WERI-Rb-1 (cell line): ENCODE results near the gene OSGEPL1.

ENCODE experiments used
- DNase-seq: peaks from one replicate; pipeline ENCODE4 v3.0.0-alpha.2; 2020
- H3K27ac ChIP-seq: fragments of 250-450 bp; sonication (Bioruptor Pico); 2 replicates; pipeline ENCODE4 v1.5.1; 2020; ENCODE audit warnings: mild to moderate bottlenecking, moderate library complexity
- H3K27me3 ChIP-seq: fragments of 250-450 bp; sonication (Bioruptor Pico); 2 replicates; pipeline ENCODE4 v1.5.1; 2021; ENCODE audit warnings: mild to moderate bottlenecking, low read depth, moderate library complexity; ENCODE audit not compliant: insufficient read depth, severe bottlenecking
- H3K36me3 ChIP-seq: fragments of 250-450 bp; sonication (Bioruptor Pico); 2 replicates; pipeline ENCODE4 v1.5.1; 2020; ENCODE audit warnings: mild to moderate bottlenecking, moderate library complexity
- H3K4me3 ChIP-seq: 2 replicates; pipeline ENCODE4 v1.5.1; 2011; ENCODE audit warnings: low read depth, mild to moderate bottlenecking, control low read depth, low read length
- H3K9me3 ChIP-seq: fragments of 250-450 bp; sonication (Bioruptor Pico); 2 replicates; pipeline ENCODE4 v1.5.1; 2021; ENCODE audit warnings: mild to moderate bottlenecking, moderate library complexity; ENCODE audit not compliant: severe bottlenecking
- CTCF ChIP-seq: IDR thresholded peaks from 2 replicates; pipeline ENCODE4 v1.5.1; 2011; ENCODE audit warnings: low read depth, mild to moderate bottlenecking, control low read depth, inconsistent platforms, low read length

Gene OSGEPL1

GRCh38 chr2:189783451-189783926 lies 20.9 kb upstream of the OSGEPL1 start:
- no peak for DNase-seq
- TF ChIP-seq CTCF, result no peak
- no peaks in the 10 kb centered on the region for H3K27me3 ChIP-seq
- peak overlapping the region; percentile 97 for H3K4me3 ChIP-seq
- H3K9me3 ChIP-seq, result no peaks in the 10 kb centered on the region
- H3K36me3 ChIP-seq, result peaks cover 54% of the 10 kb centered on the region
- peak overlapping the region; percentile 99 for H3K27ac ChIP-seq

DNA sequence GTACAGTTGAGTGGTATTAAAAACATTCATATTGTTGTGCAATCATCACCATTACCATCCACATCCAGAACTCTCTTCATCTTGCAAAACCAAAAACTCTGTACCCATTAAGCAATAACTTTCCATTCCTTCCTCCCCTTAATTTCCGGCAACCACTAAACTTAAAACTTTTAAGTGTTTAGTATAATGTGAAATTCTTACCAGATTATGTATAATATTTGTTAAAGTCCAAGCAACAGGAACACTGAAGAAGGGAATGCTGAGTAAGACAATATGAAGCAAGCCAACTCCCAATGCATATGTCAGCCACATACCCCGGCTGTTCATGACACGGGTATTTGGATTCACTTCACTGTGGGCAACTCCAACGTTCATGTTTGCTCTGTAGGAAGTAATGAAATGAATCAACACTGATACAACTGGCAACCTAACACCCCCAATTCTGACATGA lies 19.7 kb upstream of the OSGEPL1 start:
- H3K27ac ChIP-seq, result no peak overlapping the region
- H3K27me3 ChIP-seq, result no peaks in the 10 kb centered on the region
- no peaks in the 10 kb centered on the region for H3K9me3 ChIP-seq
- H3K36me3 ChIP-seq, result peaks cover 63% of the 10 kb centered on the region
- TF ChIP-seq CTCF, result no peak
- H3K4me3 ChIP-seq, result no peak overlapping the region
- DNase-seq, result no peak

DNA sequence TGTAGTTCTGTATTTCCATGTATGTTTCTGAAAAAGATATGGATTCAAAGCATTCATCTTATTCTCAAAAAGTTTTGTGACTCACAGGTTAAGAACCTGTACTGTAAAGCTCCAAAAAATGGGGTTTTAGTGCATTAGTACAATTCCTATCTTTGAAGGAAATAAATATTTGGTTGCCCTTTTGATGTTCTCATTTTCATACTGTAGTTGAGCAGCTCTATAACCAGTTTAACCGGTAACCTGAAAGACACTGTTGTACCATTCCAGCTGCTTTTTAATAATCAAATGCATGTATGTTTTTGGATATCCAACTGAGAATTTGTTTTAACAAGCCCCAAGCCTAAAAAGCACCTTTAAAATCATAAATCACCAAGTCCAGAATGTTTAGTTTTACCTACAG lies 9.6 kb upstream of the OSGEPL1 start:
- TF ChIP-seq CTCF, result no peak
- H3K4me3 ChIP-seq, result no peak overlapping the region
- no peak for DNase-seq
- no peaks in the 10 kb centered on the region for H3K27me3 ChIP-seq
- H3K27ac ChIP-seq, result no peak overlapping the region
- H3K36me3 ChIP-seq, result peaks cover 74% of the 10 kb centered on the region
- H3K9me3 ChIP-seq, result no peaks in the 10 kb centered on the region

GRCh38 chr2:189770590-189771322 lies 8.2 kb upstream of the OSGEPL1 start:
- Histone ChIP-seq H3K36me3 (peaks cover 74% of the 10 kb centered on the region), H3K27ac (no peak overlapping the region), H3K9me3 (no peaks in the 10 kb centered on the region), H3K4me3 (no peak overlapping the region), H3K27me3 (no peaks in the 10 kb centered on the region)
- no peak for TF ChIP-seq CTCF
- no peak for DNase-seq

GRCh38 chr2:189763908-189764661 lies 1.5 kb upstream of the OSGEPL1 start:
- no peak for TF ChIP-seq CTCF
- H3K9me3 ChIP-seq, result no peaks in the 10 kb centered on the region
- no peaks in the 10 kb centered on the region for H3K27me3 ChIP-seq
- peak; percentile 77 for DNase-seq
- H3K4me3 ChIP-seq, result peak overlapping the region; percentile 89
- peaks cover 16% of the 10 kb centered on the region for H3K36me3 ChIP-seq
- H3K27ac ChIP-seq, result peak overlapping the region; percentile 98
